ENCODE results near the gene C1orf122.

- TF ChIP-seq CTCF (IDR thresholded peaks at IDR 0.05) (no peak), POLR2AphosphoS5 (IDR thresholded peaks at IDR 0.05; ENCODE audit: insufficient read depth in 1 of 2, low read depth in 1 of 2) (no peak), POLR2A (IDR thresholded peaks at IDR 0.05) (no peak)
Observed at GRCh38 chr1:37814252-37814651, 6.7 kb downstream of the C1orf122 start.
